SK-N-SH (cell line): ENCODE results near the gene MYH10. TPM values are rescaled to one million over a fixed set of nuclear protein-coding genes. Genes with fewer than 3 reads are reported as not detected.
"Not testable (repeated sequence)": the region's sequence is repeated elsewhere in the genome, so short reads cannot be mapped to it uniquely, and the experiment has no call there.

Experiments
- CTCF ChIA-PET: fragments of 300-600, 350-600 bp; formaldehyde crosslinking; extraction: SDS; loops from one replicate; lab custom pipeline; 2021; lab: Yijun Ruan, JAX
- POLR2A ChIA-PET: fragments of 350-600 bp; sonication (Branson Sonifier 250); formaldehyde crosslinking; extraction: SDS; loops from one replicate; lab custom pipeline; 2020; ENCODE audit warnings: antibody characterized with exemption, inconsistent platforms; lab: Yijun Ruan, JAX
- DNase-seq: peaks from one replicate; pipeline ENCODE4 v3.0.0; 2012
- H2AFZ ChIP-seq: fragments of 200-600 bp; sonication (generic); 2 replicates; pipeline ENCODE4 v1.8.1; 2016; ENCODE audit warnings: antibody characterized with exemption, mild to moderate bottlenecking, low read depth
- H3F3A ChIP-seq: fragments of 200-600 bp; sonication (generic); replicated peaks from 2 replicates; pipeline ENCODE3; 2016; ENCODE audit warnings: antibody characterized with exemption, mild to moderate bottlenecking; ENCODE audit not compliant: insufficient read depth
- H3K27ac ChIP-seq, 2 experiments: fragments of 200-500 bp in 1 of 2; fragments of 200-600 bp in 1 of 2; sonication (Bioruptor generic) in 1 of 2; sonication (generic), shearing (Covaris generic) in 1 of 2; 2 replicates each; pipeline versions ENCODE4 v1.5.1 to v1.6.1; 2014 to 2016; ENCODE audit warnings: low read depth in 2 of 2, inconsistent platforms in 1 of 2, low read length in 1 of 2, mild to moderate bottlenecking in 1 of 2, mixed read lengths in 1 of 2
- H3K27me3 ChIP-seq: fragments of 200-600 bp; sonication (generic), shearing (Covaris generic); 2 replicates; pipeline ENCODE4 v1.6.1; 2016; ENCODE audit warnings: mixed run types; ENCODE audit not compliant: insufficient read depth
- H3K36me3 ChIP-seq, 2 experiments: fragments of 200-500 bp in 1 of 2; fragments of 200-600 bp in 1 of 2; sonication (Bioruptor generic) in 1 of 2; sonication (generic) in 1 of 2; replicated peaks in 1 of 2; 2 replicates each; pipeline versions ENCODE3 to v1.5.1; 2014 to 2016; ENCODE audit warnings: low read length in 1 of 2, mild to moderate bottlenecking in 1 of 2; ENCODE audit not compliant: insufficient read depth in 2 of 2, control insufficient read depth in 1 of 2
- H3K4me1 ChIP-seq, 2 experiments: fragments of 200-500 bp in 1 of 2; fragments of 200-600 bp in 1 of 2; sonication (Bioruptor generic) in 1 of 2; sonication (generic), shearing (Covaris generic) in 1 of 2; 2 replicates each; pipeline versions ENCODE4 v1.5.1 to v1.6.1; 2014 to 2016; ENCODE audit warnings: low read depth in 1 of 2, low read length in 1 of 2, mixed run types in 1 of 2; ENCODE audit not compliant: insufficient read depth in 2 of 2, control insufficient read depth in 1 of 2
- H3K4me2 ChIP-seq: fragments of 200-600 bp; sonication (generic), shearing (Covaris generic); 2 replicates; pipeline ENCODE4 v1.6.1; 2017; ENCODE audit warnings: mixed run types
- H3K4me3 ChIP-seq, 2 experiments: fragments of 200-500 bp in 1 of 2; fragments of 200-600 bp in 1 of 2; sonication (Bioruptor generic) in 1 of 2; sonication (generic), shearing (Covaris generic) in 1 of 2; 2 replicates each; pipeline versions ENCODE4 v1.5.1 to v1.8.1; 2014 to 2016; ENCODE audit warnings: low read depth in 2 of 2, inconsistent platforms in 1 of 2, low read length in 1 of 2, mild to moderate bottlenecking in 1 of 2, mixed read lengths in 1 of 2, moderate library complexity in 1 of 2
- H3K79me2 ChIP-seq: fragments of 200-600 bp; sonication (generic); 2 replicates; pipeline ENCODE4 v1.8.1; 2017; ENCODE audit warnings: mild to moderate bottlenecking; ENCODE audit not compliant: insufficient read depth
- H3K9ac ChIP-seq: fragments of 200-600 bp; sonication (generic); 2 replicates; pipeline ENCODE4 v1.6.1; 2017; ENCODE audit warnings: mixed run types
- H3K9me2 ChIP-seq: fragments of 200-600 bp; sonication (generic); 2 replicates; pipeline ENCODE4 v1.6.1; 2017; ENCODE audit warnings: mixed run types
- H3K9me3 ChIP-seq: fragments of 200-600 bp; sonication (generic); 2 replicates; pipeline ENCODE4 v1.6.1; 2017; ENCODE audit warnings: mixed run types, mild to moderate bottlenecking, moderate library complexity
- H4K20me1 ChIP-seq: fragments of 200-600 bp; sonication (generic); 2 replicates; pipeline ENCODE4 v1.6.1; 2017; ENCODE audit warnings: mild to moderate bottlenecking, mixed run types; ENCODE audit not compliant: insufficient read depth
- EP300 ChIP-seq, 2 experiments: IDR thresholded peaks; 2 replicates each; pipeline versions ENCODE4 v1.4.0 to v1.6.1; 2012; ENCODE audit warnings: borderline replicate concordance in 1 of 2, low read depth in 1 of 2, low read length in 1 of 2
- EZH2phosphoT487 ChIP-seq: fragments of 200-600 bp; sonication (generic); IDR thresholded peaks from 2 replicates; pipeline ENCODE4 v1.6.1; 2017; ENCODE audit warnings: low read depth, mixed run types, mild to moderate bottlenecking, antibody characterized with exemption, moderate library complexity, borderline replicate concordance
- FOSL2 ChIP-seq: IDR thresholded peaks from 2 replicates; pipeline ENCODE4 v1.4.0; 2012; ENCODE audit warnings: low read depth, mild to moderate bottlenecking, moderate library complexity, borderline replicate concordance
- FOXM1 ChIP-seq: IDR thresholded peaks from 2 replicates; pipeline ENCODE4 v1.4.0; 2012; ENCODE audit warnings: low read depth, mild to moderate bottlenecking
- JUND ChIP-seq: IDR thresholded peaks from 2 replicates; pipeline ENCODE4 v1.4.0; 2012
- RAD21 ChIP-seq: IDR thresholded peaks from 2 replicates; pipeline ENCODE4 v1.6.1; 2012; ENCODE audit warnings: mild to moderate bottlenecking, low read length
- SMC3 ChIP-seq: IDR thresholded peaks from 2 replicates; pipeline ENCODE4 v1.6.1; 2012; ENCODE audit warnings: low read depth, low read length, improper control_type of control experiment
- TAF1 ChIP-seq: IDR thresholded peaks from 2 replicates; pipeline ENCODE4 v1.6.1; 2012; ENCODE audit warnings: low read depth, mild to moderate bottlenecking, low read length, moderate library complexity, borderline replicate concordance
- YY1 ChIP-seq: IDR thresholded peaks from 2 replicates; pipeline ENCODE4 v1.4.0; 2012; ENCODE audit warnings: low read depth, mild to moderate bottlenecking
- WGBS: methylation state at CpG from one replicate; pipeline ENCODE4 v1.1.6; 2017; ENCODE audit warnings: low lambda C conversion rate; 5-methylcytosine and 5-hydroxymethylcytosine counted together
- polyA plus RNA-seq, 3 experiments: library from polyadenylated mRNA; depleted of rRNA; stranded (reverse); fragments of >200 nt; gene quantifications; 2 replicates each; pipeline ENCODE4 v1.2.3, GENCODE V29; 2012
- TF ChIP-seq, protein P1 (sequence below): IDR thresholded peaks from 2 replicates; pipeline ENCODE4 v1.4.0; 2012; ENCODE audit warnings: low read depth, borderline replicate concordance
- TF ChIP-seq, protein P2 (sequence below): IDR thresholded peaks from 2 replicates; pipeline ENCODE4 v1.6.1; 2012; ENCODE audit warnings: mild to moderate bottlenecking, low read depth, low read length, moderate library complexity

Gene MYH10
- polyA plus RNA-seq, 1 of the 3 experiments (the other 2 are of a cell fraction) = 64.2 TPM

- DNase-seq = no peak
- Histone ChIP-seq H4K20me1 (no peaks in the 10 kb centered on the region), H3K9me2 (no peaks in the 10 kb centered on the region), H3F3A (no peaks in the 10 kb centered on the region), H3K4me3 (no peak overlapping the region), H3K9me3 (no peaks in the 10 kb centered on the region), H3K4me1 (no peaks in the 10 kb centered on the region), H3K27ac (no peak overlapping the region), H3K9ac (no peak overlapping the region), H3K4me2 (no peak overlapping the region), H3K27me3 (no peaks in the 10 kb centered on the region), H3K79me2 (no peaks in the 10 kb centered on the region), H2AFZ (no peak overlapping the region), H3K36me3 (peaks cover 66 to 78% of the 10 kb centered on the region in 2 experiments)
- no peak for TF ChIP-seq FOXM1
- TF ChIP-seq, protein P1, sequence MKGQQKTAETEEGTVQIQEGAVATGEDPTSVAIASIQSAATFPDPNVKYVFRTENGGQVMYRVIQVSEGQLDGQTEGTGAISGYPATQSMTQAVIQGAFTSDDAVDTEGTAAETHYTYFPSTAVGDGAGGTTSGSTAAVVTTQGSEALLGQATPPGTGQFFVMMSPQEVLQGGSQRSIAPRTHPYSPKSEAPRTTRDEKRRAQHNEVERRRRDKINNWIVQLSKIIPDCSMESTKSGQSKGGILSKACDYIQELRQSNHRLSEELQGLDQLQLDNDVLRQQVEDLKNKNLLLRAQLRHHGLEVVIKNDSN = no peak
- TF ChIP-seq TAF1 = no peak
- no peak for TF ChIP-seq JUND
- no peak for TF ChIP-seq FOSL2
- ChIA-PET POLR2A (no interaction called here), CTCF (interaction anchor here (1.4 kb wide), 1 partner anchor 17 kb away, joined by 6 read pairs; no protein-coding TSS in a partner anchor)
- 86% methylated on average over 8 of the region's 8 CpGs for WGBS
Measured at GRCh38 chr17:8542599-8543502, 87.7 kb downstream of the MYH10 start.

- WGBS = 98% methylated on average over 7 of the region's 7 CpGs
- H3K9me3 ChIP-seq, H4K20me1 ChIP-seq, H3K27ac ChIP-seq, H3K4me1 ChIP-seq, H3K9me2 ChIP-seq, H3F3A ChIP-seq, DNase-seq, POLR2A ChIA-PET, H3K27me3 ChIP-seq, H3K9ac ChIP-seq, H3K79me2 ChIP-seq, H3K4me2 ChIP-seq, H2AFZ ChIP-seq, CTCF ChIA-PET, H3K4me3 ChIP-seq: not testable (repeated sequence)
- peaks cover 69 to 79% of the 10 kb centered on the region in 2 experiments for H3K36me3 ChIP-seq
Measured at GRCh38 chr17:8539976-8540375, 90.5 kb downstream of the MYH10 start.

DNA sequence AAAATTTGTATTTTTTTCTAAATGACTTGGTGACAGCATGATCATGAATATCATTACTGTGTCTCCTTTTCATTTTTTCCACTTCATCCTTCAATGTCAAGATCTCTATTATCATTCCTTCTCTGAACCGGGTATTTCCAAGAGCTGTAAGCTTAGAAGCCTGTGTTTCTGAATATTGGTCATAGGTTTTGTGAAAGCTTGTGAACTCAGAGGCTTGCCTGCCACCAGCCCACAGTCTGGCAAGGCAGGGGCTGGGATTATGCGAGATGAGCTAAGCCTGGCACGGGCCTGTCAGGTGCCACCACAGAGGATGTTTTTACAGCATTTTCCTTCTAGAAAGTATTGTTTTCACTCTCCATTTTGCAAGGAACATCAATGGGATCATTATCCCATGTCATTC is 92.8 kb downstream of the MYH10 start:
- Histone ChIP-seq H3K4me3 (no peak overlapping the region), H3K36me3 (peaks cover 69 to 70% of the 10 kb centered on the region in 2 experiments), H3K9me3 (no peaks in the 10 kb centered on the region), H3K27ac (no peak overlapping the region), H3K27me3 (no peaks in the 10 kb centered on the region), H4K20me1 (no peaks in the 10 kb centered on the region), H3F3A (no peaks in the 10 kb centered on the region), H3K4me1 (no peaks in the 10 kb centered on the region), H3K9ac (no peak overlapping the region), H3K4me2 (no peak overlapping the region), H3K9me2 (no peaks in the 10 kb centered on the region), H3K79me2 (no peaks in the 10 kb centered on the region), H2AFZ (no peak overlapping the region)
- WGBS = 82% methylated on average over 3 of the region's 3 CpGs
- DNase-seq = no peak
- POLR2A ChIA-PET = no interaction called here
- CTCF ChIA-PET = interaction anchor here (1.0 to 1.3 kb wide), 3 partner anchors 13 to 209 kb away, joined by 4 to 5 read pairs (median 4); no protein-coding TSS in a partner anchor
- no peak for TF ChIP-seq YY1
- no peak for TF ChIP-seq EP300 (IDR thresholded peaks at IDR 0.05; ENCODE audit: borderline replicate concordance in 1 of 2, low read depth in 1 of 2, low read length in 1 of 2)
- TF ChIP-seq SMC3 = no peak
- no peak for TF ChIP-seq RAD21
- TF ChIP-seq, protein P2, sequence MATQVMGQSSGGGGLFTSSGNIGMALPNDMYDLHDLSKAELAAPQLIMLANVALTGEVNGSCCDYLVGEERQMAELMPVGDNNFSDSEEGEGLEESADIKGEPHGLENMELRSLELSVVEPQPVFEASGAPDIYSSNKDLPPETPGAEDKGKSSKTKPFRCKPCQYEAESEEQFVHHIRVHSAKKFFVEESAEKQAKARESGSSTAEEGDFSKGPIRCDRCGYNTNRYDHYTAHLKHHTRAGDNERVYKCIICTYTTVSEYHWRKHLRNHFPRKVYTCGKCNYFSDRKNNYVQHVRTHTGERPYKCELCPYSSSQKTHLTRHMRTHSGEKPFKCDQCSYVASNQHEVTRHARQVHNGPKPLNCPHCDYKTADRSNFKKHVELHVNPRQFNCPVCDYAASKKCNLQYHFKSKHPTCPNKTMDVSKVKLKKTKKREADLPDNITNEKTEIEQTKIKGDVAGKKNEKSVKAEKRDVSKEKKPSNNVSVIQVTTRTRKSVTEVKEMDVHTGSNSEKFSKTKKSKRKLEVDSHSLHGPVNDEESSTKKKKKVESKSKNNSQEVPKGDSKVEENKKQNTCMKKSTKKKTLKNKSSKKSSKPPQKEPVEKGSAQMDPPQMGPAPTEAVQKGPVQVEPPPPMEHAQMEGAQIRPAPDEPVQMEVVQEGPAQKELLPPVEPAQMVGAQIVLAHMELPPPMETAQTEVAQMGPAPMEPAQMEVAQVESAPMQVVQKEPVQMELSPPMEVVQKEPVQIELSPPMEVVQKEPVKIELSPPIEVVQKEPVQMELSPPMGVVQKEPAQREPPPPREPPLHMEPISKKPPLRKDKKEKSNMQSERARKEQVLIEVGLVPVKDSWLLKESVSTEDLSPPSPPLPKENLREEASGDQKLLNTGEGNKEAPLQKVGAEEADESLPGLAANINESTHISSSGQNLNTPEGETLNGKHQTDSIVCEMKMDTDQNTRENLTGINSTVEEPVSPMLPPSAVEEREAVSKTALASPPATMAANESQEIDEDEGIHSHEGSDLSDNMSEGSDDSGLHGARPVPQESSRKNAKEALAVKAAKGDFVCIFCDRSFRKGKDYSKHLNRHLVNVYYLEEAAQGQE = no peak
- TF ChIP-seq EZH2phosphoT487 = no peak
